SK-N-MC (cell line): ENCODE results near the gene ZNF230.

Experiments used
- EZH2 ChIP-seq: fragments of 200-600 bp; sonication (generic); IDR thresholded peaks from one replicate; pipeline ENCODE4 v1.6.1; 2017; ENCODE audit warnings: antibody characterized with exemption
- POLR2AphosphoS5 ChIP-seq: IDR thresholded peaks from 2 replicates; pipeline ENCODE4 v1.6.1; 2012; ENCODE audit warnings: mild to moderate bottlenecking, low read depth, low read length, borderline replicate concordance

DNA sequence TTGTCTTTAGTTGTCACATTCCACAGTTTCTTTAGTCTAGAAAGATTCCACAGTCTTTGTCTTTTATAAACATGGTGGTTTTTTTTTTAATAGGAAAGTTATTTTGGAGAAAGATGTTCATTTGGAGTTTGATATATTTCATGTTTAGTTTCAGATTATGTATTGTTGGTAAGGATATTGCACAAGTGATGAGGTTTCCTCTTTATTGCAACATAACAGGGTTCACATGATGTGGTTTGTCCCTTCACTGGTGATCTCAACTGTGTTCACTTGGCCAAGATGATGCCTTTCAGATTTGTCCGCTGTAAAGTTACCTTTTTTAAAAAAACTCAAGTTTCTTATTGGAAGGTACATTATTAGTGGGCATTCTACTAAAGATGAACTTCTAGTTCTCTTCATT is 3.2 kb downstream of the ZNF230 start:
- TF ChIP-seq POLR2AphosphoS5: no peak
- TF ChIP-seq EZH2: no peak
